Raji (cell line): Measurements from ENCODE around the gene PNN.

ENCODE experiments used
- POLR2A ChIP-seq: IDR thresholded peaks from 2 replicates; pipeline ENCODE4 v1.6.1; 2011; ENCODE audit warnings: low read depth, low read length, control low read depth; ENCODE audit not compliant: insufficient read depth

Gene PNN

DNA sequence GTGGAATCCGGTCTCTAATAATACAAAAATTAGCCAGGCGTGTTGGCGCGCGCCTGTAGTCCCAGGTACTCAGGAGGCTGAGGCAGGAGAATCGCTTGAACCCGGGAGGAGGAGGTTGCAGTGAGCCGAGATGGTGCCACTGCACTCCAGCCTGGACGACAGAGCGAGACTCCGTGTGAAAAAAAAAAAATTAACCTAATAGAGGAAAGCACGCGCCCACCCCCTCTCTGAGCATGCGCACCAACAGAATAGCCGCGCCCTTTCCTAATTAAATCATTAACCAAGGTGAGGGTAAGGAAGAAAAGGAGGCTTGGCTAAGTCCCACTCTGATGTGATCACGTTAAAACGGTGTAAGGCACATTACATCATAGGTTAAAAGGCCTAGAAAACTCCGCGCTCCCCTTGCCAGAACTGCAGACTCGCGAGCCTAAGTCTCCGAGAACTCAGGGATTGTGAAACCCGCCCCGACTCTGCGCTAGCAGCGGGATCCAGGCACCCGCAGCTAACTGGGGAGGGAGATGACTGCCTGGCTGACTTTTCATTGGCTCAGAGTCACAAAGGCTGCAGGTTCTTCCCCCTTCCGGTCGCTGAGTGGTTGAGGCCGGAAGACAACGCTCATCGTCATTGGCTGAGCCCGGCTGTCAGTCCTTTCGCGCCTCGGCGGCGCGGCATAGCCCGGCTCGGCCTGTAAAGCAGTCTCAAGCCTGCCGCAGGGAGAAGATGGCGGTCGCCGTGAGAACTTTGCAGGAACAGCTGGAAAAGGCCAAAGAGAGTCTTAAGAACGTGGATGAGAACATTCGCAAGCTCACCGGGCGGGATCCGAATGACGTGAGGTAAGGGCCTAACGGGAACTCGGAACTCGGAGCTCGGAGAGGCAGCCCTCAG is at the start of gene PNN:
Gene PNN, plus strand, starts transcription at position 695 of the 885 bp plus-strand sequence. Its CDS starts 26 bp downstream, at position 721.
- TF ChIP-seq POLR2A = peak; percentile 83

DNA sequence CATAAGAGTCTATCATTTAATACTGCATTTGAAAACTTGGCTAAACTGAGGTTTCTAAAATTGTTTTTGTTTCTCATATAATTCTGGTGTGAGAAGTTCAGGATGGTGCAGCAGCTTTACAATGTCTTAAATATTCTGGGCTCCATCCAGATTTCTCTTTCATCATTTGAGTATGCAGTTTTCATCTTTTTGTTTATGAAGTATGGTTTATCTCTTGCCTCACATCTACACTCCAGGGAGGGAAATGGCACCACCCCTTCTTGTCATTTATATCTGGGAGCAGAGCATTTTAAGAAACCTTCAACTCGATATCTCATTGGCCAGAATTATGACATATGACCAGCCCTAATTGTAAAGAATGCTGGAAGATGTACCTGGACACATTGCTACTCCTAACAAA is 36.6 kb upstream of the PNN start:
- no peak for TF ChIP-seq POLR2A

DNA sequence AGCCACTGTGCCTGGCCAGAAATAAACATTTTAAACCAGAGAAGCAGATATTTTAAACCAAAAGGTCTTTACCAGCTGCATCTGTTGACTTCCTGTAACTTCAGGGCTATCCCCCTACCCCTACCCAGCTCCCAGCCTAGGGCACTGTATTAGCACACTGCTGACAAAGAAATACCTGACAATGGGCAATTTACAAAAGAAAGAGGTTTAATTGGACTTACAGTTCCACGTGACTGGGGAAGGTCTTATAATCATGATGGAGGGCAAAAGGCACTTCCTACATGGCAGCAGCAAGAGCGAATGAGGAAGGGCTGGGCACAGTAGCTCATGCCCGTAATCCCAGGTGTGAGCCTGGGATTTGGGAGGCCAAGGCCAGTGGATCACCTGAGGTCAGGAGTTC is 34.9 kb upstream of the PNN start:
- TF ChIP-seq POLR2A = no peak

DNA sequence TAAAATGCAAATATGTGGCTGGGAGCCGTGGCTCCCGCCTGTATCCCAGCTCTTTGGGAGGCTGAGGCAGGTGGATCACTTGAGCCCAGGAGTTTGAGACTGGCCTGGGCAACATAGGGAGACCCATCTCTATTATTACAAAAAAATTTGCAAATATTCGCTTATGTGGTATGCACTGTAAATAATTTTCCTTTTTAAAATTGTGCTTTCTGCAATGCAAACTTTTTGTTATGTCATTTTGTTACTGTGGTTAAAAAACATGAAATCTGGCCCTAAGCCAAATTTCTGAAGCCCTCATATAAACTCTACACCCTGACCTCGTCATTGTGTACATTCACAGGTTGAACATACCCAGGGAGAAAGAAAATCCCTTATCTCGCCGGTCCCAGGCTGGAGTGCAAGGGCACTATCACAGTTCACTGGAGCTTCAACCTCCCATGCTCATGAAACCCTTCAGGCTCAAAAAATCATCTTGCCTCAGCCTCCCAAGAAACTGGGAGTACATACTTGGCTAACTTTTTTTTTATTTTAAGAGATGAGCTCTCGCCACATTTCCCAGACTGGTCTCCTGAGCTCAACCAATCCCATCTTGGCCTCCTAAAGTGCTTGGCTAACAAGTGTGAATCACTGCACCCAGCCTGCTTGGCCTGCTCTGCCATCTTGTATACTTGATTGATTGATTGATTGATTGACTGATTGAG is 29.6 kb upstream of the PNN start:
- TF ChIP-seq POLR2A = no peak

DNA sequence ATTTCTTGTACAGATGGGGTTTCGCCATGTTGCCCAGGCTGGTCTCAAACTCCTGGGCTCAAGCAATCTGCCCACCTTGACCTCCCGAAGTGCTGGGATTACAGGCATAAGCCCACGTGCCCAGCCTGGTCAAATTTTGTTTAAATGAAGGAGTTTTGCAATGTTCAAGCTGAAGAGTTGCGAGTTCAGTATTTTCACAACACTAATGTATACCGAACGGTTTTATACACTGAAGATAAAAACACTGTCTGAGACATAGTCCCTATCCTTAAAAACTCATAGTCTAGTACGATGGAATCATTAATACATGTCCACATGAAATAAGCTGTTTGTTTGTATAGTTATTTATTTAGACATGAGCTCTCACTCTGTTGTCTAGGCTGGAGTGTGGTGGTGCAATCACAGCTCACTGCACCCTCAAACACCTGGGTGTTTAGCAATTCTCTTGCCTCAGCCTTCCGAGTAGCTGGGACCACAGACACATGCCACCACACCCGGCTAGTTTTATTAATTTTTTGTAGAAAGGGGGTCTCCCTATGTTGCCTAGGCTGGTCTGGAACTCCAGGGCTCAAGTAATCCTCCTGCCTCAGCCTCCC is 20.4 kb upstream of the PNN start:
- no peak for TF ChIP-seq POLR2A

DNA sequence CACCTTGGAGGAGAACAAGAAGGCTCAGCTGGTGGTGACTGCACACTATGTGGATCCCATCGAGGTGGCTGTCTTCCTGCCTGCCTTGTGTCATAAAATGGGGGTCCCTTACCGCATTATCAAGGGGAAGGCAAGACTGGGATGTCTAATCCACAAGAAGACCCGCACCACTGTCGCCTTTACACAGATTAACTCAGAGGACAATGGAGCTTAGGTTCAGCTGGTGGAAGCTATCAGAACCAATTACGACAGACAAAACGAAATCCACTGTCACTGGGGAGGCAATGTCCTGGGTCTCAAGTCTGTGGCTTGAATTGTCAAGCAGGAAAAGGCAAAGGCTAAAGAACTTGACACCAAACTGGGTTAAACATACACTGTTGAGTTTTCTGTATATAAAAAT is 17.6 kb upstream of the PNN start:
- TF ChIP-seq POLR2A = no peak

DNA sequence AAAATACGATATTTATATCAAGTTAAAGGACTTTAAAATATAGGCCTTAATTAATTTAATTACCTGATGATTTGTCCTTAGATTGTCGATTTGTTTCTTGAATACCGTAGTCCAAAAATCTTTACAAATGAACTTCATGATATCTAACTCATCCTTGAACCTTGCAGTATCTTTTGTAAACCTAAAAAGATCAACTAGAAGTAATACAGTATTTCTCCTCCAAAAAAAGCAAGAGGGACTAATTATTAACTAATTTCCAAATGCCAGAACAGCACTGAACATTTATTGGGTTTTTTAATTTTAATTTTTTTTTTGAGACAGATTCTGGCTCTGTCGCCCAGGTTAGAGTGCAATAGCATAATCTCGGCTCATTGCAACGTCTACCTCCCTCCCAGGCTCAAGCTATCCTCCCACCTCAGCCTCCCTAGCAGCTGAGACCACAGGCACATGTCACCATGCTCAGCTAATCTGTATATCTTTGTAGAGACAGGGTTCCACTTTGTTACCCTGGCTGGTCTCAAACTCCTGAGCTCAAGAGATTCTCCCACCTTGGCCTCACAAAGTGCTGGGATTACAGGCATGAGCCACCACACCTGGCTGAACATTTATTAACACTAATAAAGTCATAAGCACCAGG is 16.7 kb upstream of the PNN start:
- TF ChIP-seq POLR2A = no peak

DNA sequence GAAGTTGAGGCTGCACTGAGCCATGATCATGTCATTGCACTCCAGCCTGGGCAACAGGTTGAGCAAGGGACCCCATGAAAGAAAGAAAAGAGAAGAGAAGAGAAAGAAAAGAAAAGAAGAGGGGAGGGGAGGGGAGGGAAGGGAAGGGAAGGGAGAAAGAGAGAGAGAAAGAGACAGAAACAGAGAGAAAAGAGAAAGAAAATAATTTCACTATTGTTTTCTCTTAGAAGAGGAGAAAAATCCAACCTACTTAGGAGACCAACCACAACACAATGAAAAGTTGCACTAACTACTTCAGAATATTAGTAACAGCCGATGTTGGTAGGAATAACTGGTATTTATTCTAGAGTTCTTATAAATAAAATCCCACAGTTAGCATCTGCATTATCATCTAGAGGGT is 14.6 kb upstream of the PNN start:
- no peak for TF ChIP-seq POLR2A

DNA sequence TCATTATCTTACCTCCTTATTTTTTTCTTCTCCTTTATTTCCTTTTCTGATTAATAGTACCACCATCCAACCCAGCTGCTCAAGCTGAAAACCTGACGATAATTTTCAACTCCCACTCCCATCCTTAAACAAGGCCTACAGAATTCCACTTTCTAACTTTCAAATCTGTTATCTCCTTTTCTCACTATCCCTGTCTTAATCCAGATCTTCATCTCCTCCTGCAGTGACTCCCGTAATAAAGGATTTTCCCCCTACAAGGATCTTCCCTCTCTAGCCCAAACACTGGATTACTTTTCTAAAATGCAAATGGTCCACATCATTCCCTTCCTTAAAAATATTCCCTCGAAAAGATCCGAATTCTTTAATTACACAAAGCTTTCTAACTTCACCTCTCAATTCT is 6.5 kb upstream of the PNN start:
- TF ChIP-seq POLR2A = no peak

DNA sequence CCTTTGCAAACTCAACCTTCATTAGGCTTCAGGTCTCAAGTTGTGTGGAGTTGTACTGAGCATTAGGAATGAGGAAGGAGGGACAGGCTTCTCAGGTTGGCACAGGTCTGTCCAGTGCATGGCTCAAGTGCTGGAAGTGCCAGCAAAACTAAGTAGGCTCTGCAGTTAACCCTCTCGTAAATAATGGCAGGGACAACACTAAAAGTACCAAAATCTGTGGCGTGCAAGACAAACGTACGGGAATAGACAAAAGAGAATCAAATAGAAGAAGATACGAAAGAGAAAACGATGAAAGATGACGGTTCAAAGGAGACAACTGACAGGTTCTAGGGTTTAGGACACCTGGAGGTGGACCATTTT is 5.5 kb upstream of the PNN start:
- no peak for TF ChIP-seq POLR2A

DNA sequence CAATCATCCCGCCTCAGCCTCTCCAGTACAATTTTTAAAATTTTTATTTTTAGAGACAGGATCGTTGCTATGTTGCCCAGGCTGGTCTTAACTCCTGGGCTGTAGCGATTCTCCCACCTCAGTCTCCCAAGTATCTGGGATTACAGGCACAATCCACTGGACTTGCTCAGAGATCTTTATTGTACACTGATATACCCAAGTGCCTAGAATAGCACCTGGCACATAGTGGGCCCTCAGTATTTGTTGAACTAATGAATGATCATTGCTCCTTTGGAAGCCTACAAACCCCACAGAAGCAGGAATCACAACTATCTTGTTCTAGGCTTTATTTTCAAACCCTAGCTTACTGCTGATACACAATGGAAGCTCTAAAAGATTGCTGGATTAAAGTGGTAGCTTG is 1.9 kb upstream of the PNN start:
- no peak for TF ChIP-seq POLR2A

DNA sequence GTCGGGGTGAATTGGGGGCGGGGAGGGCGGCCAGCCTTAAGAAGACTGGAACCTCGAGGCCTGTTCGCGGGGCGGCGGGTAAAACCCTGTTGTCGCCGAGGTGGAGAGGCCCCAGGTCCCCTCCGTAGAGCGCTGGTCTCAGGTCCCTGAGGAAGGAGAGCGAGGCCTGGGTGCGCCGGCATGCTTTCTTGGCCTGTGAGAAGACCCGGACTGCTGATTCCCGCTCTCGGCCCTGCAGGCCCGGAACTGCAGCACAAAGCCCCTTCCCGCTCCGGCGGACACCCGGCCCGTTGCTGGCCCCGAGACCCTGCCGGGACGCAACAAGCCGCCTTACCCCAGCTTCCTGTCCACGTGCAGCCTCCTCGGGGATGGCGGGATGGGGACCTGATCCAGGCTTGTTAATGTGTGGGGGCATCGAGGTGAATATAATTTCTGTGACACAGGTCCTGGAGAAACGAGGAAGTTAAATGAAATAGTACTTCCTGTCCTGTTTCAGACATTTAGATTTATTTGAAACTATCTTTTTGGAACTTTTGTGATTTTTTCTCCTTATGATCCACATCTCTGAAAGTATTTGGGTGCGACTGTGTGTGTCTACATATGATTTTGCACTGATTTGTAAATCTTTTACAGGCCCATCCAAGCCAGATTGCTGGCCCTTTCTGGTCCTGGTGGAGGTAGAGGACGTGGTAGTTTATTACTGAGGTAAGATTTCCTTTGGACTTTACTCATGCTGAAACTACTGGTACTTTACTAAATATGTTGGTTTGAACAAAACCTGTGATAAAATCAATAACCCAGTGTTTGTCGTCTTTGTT is 600 bp downstream of the PNN start:
- no peak for TF ChIP-seq POLR2A

DNA sequence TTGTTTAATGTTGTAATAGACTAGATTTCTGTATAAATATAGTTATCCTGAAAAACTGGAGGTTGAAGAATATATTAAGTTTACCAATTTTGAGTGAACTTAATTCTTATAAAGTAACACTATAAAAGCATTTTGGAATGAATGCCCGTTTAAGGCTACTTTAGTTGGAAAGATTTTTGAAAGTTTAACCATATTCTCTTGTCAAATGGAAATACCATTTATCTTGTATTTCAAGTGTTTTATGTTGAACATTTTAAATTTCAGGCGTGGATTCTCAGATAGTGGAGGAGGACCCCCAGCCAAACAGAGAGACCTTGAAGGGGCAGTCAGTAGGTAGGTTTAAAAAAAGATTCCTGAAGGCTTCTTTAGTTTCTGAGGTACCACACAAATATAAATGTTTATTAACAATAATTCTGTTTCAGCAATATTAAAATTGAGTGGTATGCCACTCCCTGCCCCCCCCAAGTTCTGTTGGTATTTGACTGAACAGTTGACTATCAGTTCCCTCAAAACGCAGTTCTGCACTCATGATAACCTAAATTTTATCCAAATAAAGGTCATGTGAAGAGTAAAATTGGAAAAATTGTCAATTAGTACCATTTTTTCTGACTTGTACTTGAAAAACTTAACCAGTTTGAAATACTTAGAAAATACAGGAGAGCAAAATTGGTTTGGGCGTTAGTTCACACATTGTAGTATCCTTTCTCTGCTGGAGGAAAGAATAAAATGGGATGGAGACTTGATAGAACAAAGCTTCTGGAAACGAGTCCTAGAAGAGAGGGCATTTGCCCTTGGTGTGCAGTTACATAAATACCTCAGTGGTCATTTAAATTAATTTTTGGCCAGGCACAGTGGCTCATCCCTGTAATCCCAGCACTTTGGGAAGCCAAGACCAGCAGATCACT is 1.5 kb downstream of the PNN start:
- TF ChIP-seq POLR2A = no peak

DNA sequence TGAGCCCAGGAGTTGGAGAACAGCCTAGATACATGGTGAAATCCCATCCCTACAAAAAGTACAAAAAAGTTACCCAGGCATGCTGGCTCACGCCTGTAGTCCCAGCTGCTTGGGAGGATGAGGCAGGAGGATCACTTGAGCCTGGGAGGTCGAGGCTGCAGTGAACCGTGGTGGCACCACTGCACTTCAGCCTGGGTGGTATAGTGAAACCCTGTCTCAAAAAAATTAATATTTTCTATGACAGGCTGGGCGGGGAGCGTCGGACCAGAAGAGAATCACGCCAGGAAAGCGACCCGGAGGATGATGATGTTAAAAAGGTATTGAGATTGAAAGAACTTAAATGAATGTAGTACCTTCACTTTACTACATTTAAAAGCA is 2.1 kb downstream of the PNN start:
- no peak for TF ChIP-seq POLR2A
